WTC11 (cell line): Measurements from ENCODE around the gene ANKRD33B. TPM values are rescaled to one million over a fixed set of nuclear protein-coding genes. Genes with fewer than 3 reads are reported as not detected.

Experiments
- ATAC-seq: fragments of 200-7000 bp; cut with Tn5 transposase; 2 replicates; pipeline ENCODE4 v1.10.0; 2021; ENCODE audit warnings: mild to moderate bottlenecking, moderate library complexity
- CTCF ChIA-PET: fragments of 300-600 bp; sonication (Branson Sonifier 250); formaldehyde crosslinking; loops from one replicate; lab custom pipeline; 2021; ENCODE audit warnings: antibody characterized with exemption; lab: Charles Lee
- POLR2A ChIA-PET: fragments of 350-600 bp; sonication (Branson Sonifier 250); formaldehyde crosslinking; loops from one replicate; lab custom pipeline; 2021; ENCODE audit warnings: antibody characterized with exemption; lab: Charles Lee
- DNase-seq: peaks from one replicate; pipeline ENCODE4 v3.0.0; 2021; ENCODE audit warnings: low spot score
- H3K27ac Mint-ChIP-seq: 2 replicates; pipeline ENCODE4 v1.8.0; 2021; ENCODE audit warnings: mixed read lengths
- H3K27me3 Mint-ChIP-seq: 2 replicates; pipeline ENCODE4 v1.8.0; 2021; ENCODE audit warnings: low read depth, mild to moderate bottlenecking, moderate library complexity, mixed read lengths
- H3K36me3 Mint-ChIP-seq: 2 replicates; pipeline ENCODE4 v1.8.0; 2021; ENCODE audit warnings: mixed read lengths
- H3K4me1 Mint-ChIP-seq: 2 replicates; pipeline ENCODE4 v1.8.0; 2022; ENCODE audit warnings: mixed read lengths
- H3K4me3 Mint-ChIP-seq: 2 replicates; pipeline ENCODE4 v1.8.0; 2021; ENCODE audit warnings: mild to moderate bottlenecking, moderate library complexity, mixed read lengths
- H3K9me3 Mint-ChIP-seq: 2 replicates; pipeline ENCODE4 v1.8.0; 2021; ENCODE audit warnings: mixed read lengths
- ARID4B ChIP-seq: sonication (generic); formaldehyde crosslinking; IDR thresholded peaks from 2 replicates; pipeline ENCODE4 v1.8.0; 2023; ENCODE audit warnings: missing genetic modification reagents, mild to moderate bottlenecking, borderline replicate concordance
- CREM ChIP-seq: sonication (generic); formaldehyde crosslinking; IDR thresholded peaks from 2 replicates; pipeline ENCODE4 v1.8.1; 2022; ENCODE audit warnings: mild to moderate bottlenecking, missing genetic modification reagents, moderate library complexity
- EMX1 ChIP-seq: fragments of 250-450 bp; sonication (Bioruptor Pico); IDR thresholded peaks from 2 replicates; pipeline ENCODE4 v1.8.0; 2021; ENCODE audit warnings: mild to moderate bottlenecking
- GABPB1 ChIP-seq: sonication (generic); formaldehyde crosslinking; IDR thresholded peaks from 2 replicates; pipeline ENCODE4 v1.8.1; 2023; ENCODE audit warnings: mild to moderate bottlenecking, missing genetic modification reagents
- HMGA2 ChIP-seq: fragments of 250-450 bp; sonication (Bioruptor Pico); IDR thresholded peaks from 2 replicates; pipeline ENCODE4 v1.4.0; 2021; ENCODE audit warnings: mild to moderate bottlenecking, moderate library complexity
- IRF1 ChIP-seq: sonication (generic); formaldehyde crosslinking; IDR thresholded peaks from 2 replicates; pipeline ENCODE4 v1.8.0; 2023; ENCODE audit warnings: missing genetic modification reagents
- JAZF1 ChIP-seq: fragments of 250-450 bp; sonication (Bioruptor Pico); IDR thresholded peaks from 2 replicates; pipeline ENCODE4 v1.9.0; 2021; ENCODE audit warnings: moderate library complexity, mild to moderate bottlenecking, inconsistent platforms
- KAT7 ChIP-seq: sonication (generic); formaldehyde crosslinking; IDR thresholded peaks from 2 replicates; pipeline ENCODE4 v1.8.1; 2023; ENCODE audit warnings: missing genetic modification reagents, mild to moderate bottlenecking, borderline replicate concordance
- NFE2L1 ChIP-seq: sonication (generic); formaldehyde crosslinking; IDR thresholded peaks from 2 replicates; pipeline ENCODE4 v1.8.1; 2023; ENCODE audit warnings: missing genetic modification reagents
- USF2 ChIP-seq: sonication (generic); formaldehyde crosslinking; IDR thresholded peaks from 2 replicates; pipeline ENCODE4 v1.8.1; 2023; ENCODE audit warnings: mild to moderate bottlenecking, missing genetic modification reagents, moderate library complexity
- ZNF317 ChIP-seq: sonication (generic); formaldehyde crosslinking; IDR thresholded peaks from 2 replicates; pipeline ENCODE4 v1.8.1; 2023; ENCODE audit warnings: low read depth, mild to moderate bottlenecking, moderate library complexity, missing genetic modification reagents, borderline replicate concordance
- ZNF416 ChIP-seq: fragments of 250-450 bp; sonication (Bioruptor Pico); IDR thresholded peaks from 2 replicates; pipeline ENCODE4 v1.9.0; 2021; ENCODE audit warnings: mild to moderate bottlenecking, inconsistent platforms
- ZNF423 ChIP-seq: fragments of 250-450 bp; sonication (Bioruptor Pico); IDR thresholded peaks from 2 replicates; pipeline ENCODE4 v2.1.2; 2022; ENCODE audit warnings: mild to moderate bottlenecking, moderate library complexity
- total RNA-seq: library from RNA; stranded (reverse); gene quantifications from 3 replicates; pipeline ENCODE4 v1.2.3, GENCODE V29; 2021
- TF ChIP-seq, protein P1 (sequence below): sonication (generic); formaldehyde crosslinking; IDR thresholded peaks from 2 replicates; pipeline ENCODE4 v1.8.0; 2022; ENCODE audit warnings: mild to moderate bottlenecking, missing genetic modification reagents
- TF ChIP-seq, protein P2 (sequence below): fragments of 250-450 bp; sonication (Bioruptor Pico); IDR thresholded peaks from 2 replicates; pipeline ENCODE4 v1.8.0; 2021; ENCODE audit warnings: mild to moderate bottlenecking
- TF ChIP-seq, protein P3 (sequence below): sonication (generic); formaldehyde crosslinking; IDR thresholded peaks from 2 replicates; pipeline ENCODE4 v1.8.0; 2022; ENCODE audit warnings: mild to moderate bottlenecking, missing genetic modification reagents
- TF ChIP-seq, protein P4 (sequence below): sonication (generic); formaldehyde crosslinking; IDR thresholded peaks from 2 replicates; pipeline ENCODE4 v1.8.0; 2023; ENCODE audit warnings: mild to moderate bottlenecking, missing genetic modification reagents
- TF ChIP-seq, protein P5 (sequence below): sonication (generic); formaldehyde crosslinking; IDR thresholded peaks from 2 replicates; pipeline ENCODE4 v1.8.1; 2022; ENCODE audit warnings: low read depth, missing genetic modification reagents, borderline replicate concordance

The ANKRD33B gene
- total RNA-seq, 1 experiment from 2014 or later = 9.2 TPM

DNA sequence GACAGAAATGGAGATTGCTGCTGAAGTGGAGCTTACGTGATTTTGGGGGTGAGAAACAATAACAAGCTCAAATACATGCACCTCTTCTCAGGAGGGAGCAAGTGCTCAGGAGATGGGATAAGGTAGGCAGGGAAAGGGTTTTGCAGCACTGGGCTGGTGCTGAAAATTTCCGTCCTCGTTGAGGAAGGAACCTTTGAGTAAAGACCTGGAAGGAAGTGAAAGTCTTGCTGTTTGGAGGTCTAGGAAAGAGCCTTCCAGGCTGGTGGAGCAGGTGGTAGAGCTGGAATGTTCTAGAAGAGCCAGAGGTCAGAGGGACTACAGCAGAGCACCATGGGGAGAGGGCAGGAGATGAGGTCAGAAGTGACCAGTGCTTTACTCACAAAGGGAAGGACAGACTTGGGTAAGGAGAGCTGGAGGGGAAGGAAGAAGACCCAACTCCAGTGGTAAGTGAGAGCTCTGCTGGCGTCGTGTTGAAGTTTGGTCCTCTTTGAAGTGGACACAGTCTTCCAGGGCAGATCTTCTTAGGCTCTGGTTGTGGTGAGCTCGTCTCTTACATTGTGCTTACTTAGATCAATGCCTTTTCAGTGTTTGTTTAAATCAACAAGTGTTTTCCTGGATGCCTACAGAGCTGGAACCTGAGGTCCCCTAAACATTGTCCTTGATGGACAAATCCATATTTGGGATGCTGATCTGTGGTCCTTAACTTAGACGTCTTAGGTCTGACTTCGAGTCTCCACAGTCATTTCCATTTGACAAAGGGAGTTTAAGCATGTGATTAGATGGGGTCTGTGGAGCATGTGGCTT lies 21.0 kb downstream of the ANKRD33B start (continued):
- TF ChIP-seq ARID4B (CRISPR knock-in tag) (no peak), KAT7 (no peak)
- TF ChIP-seq, protein P1, sequence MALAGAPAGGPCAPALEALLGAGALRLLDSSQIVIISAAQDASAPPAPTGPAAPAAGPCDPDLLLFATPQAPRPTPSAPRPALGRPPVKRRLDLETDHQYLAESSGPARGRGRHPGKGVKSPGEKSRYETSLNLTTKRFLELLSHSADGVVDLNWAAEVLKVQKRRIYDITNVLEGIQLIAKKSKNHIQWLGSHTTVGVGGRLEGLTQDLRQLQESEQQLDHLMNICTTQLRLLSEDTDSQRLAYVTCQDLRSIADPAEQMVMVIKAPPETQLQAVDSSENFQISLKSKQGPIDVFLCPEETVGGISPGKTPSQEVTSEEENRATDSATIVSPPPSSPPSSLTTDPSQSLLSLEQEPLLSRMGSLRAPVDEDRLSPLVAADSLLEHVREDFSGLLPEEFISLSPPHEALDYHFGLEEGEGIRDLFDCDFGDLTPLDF (CRISPR knock-in tag) = no peak

- Mint-ChIP-seq H3K36me3 (no peaks in the 10 kb centered on the region), H3K27me3 (no peaks in the 10 kb centered on the region; the same call in 1 of the 2 replicates), H3K4me1 (peaks cover 45% of the 10 kb centered on the region), H3K9me3 (peaks cover 5% of the 10 kb centered on the region), H3K27ac (no peak overlapping the region), H3K4me3 (no peak overlapping the region)
- peak; percentile 16; the same call in 1 of the 2 replicates for TF ChIP-seq ZNF423
- TF ChIP-seq, protein P2, sequence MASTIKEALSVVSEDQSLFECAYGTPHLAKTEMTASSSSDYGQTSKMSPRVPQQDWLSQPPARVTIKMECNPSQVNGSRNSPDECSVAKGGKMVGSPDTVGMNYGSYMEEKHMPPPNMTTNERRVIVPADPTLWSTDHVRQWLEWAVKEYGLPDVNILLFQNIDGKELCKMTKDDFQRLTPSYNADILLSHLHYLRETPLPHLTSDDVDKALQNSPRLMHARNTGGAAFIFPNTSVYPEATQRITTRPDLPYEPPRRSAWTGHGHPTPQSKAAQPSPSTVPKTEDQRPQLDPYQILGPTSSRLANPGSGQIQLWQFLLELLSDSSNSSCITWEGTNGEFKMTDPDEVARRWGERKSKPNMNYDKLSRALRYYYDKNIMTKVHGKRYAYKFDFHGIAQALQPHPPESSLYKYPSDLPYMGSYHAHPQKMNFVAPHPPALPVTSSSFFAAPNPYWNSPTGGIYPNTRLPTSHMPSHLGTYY = no peak
- ChIA-PET POLR2A (no interaction called here), CTCF (interaction anchor here (0.9 kb wide), 1 partner anchor 302 kb away, joined by 3 read pairs; no protein-coding TSS in a partner anchor)
- DNase-seq (peak; percentile 7), ATAC-seq (no peak)
Measured at GRCh38 chr5:10585518-10585915, 21.6 kb downstream of the ANKRD33B start.

DNA sequence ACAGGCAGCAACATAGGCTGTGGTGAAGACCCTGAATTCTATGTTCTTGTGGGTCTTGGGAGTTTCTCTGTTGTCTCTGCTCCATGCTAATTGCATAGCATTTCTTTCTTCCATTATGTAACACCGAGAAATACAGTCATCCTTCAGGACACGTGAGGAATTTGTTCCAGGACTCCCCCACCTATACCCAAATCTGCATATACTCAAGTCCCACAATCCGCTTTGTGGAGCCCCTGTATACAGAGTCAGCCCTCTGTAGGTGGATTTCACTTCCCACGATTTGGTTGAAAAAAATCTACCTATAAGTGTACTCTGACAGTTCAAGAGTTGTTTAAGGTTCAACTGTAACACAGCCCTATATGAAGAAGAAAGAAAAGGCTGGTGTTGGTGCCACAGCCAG lies 22.1 kb downstream of the ANKRD33B start:
- ChIA-PET CTCF (no interaction called here), POLR2A (no interaction called here)
- no peak for TF ChIP-seq CREM
- TF ChIP-seq, protein P3, sequence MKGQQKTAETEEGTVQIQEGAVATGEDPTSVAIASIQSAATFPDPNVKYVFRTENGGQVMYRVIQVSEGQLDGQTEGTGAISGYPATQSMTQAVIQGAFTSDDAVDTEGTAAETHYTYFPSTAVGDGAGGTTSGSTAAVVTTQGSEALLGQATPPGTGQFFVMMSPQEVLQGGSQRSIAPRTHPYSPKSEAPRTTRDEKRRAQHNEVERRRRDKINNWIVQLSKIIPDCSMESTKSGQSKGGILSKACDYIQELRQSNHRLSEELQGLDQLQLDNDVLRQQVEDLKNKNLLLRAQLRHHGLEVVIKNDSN = no peak
- TF ChIP-seq GABPB1 (CRISPR knock-in tag) = no peak
- TF ChIP-seq JAZF1 (CRISPR knock-in tag) = no peak
- TF ChIP-seq, protein P4, sequence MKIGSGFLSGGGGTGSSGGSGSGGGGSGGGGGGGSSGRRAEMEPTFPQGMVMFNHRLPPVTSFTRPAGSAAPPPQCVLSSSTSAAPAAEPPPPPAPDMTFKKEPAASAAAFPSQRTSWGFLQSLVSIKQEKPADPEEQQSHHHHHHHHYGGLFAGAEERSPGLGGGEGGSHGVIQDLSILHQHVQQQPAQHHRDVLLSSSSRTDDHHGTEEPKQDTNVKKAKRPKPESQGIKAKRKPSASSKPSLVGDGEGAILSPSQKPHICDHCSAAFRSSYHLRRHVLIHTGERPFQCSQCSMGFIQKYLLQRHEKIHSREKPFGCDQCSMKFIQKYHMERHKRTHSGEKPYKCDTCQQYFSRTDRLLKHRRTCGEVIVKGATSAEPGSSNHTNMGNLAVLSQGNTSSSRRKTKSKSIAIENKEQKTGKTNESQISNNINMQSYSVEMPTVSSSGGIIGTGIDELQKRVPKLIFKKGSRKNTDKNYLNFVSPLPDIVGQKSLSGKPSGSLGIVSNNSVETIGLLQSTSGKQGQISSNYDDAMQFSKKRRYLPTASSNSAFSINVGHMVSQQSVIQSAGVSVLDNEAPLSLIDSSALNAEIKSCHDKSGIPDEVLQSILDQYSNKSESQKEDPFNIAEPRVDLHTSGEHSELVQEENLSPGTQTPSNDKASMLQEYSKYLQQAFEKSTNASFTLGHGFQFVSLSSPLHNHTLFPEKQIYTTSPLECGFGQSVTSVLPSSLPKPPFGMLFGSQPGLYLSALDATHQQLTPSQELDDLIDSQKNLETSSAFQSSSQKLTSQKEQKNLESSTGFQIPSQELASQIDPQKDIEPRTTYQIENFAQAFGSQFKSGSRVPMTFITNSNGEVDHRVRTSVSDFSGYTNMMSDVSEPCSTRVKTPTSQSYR (CRISPR knock-in tag) = no peak
- TF ChIP-seq, protein P5, sequence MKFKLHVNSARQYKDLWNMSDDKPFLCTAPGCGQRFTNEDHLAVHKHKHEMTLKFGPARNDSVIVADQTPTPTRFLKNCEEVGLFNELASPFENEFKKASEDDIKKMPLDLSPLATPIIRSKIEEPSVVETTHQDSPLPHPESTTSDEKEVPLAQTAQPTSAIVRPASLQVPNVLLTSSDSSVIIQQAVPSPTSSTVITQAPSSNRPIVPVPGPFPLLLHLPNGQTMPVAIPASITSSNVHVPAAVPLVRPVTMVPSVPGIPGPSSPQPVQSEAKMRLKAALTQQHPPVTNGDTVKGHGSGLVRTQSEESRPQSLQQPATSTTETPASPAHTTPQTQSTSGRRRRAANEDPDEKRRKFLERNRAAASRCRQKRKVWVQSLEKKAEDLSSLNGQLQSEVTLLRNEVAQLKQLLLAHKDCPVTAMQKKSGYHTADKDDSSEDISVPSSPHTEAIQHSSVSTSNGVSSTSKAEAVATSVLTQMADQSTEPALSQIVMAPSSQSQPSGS = no peak
- TF ChIP-seq HMGA2 (CRISPR knock-in tag) = no peak
- no peak for TF ChIP-seq IRF1 (CRISPR knock-in tag)
- no peak for TF ChIP-seq NFE2L1 (CRISPR knock-in tag)
- TF ChIP-seq USF2 = no peak
- TF ChIP-seq ZNF317 (CRISPR knock-in tag) = no peak
- no peak for TF ChIP-seq ZNF416 (CRISPR knock-in tag)
- TF ChIP-seq EMX1 = no peak
- Mint-ChIP-seq H3K27ac (no peak overlapping the region), H3K9me3 (peaks cover 5% of the 10 kb centered on the region), H3K27me3 (no peaks in the 10 kb centered on the region; the same call in 1 of the 2 replicates), H3K4me3 (no peak overlapping the region), H3K36me3 (no peaks in the 10 kb centered on the region), H3K4me1 (peaks cover 50% of the 10 kb centered on the region)
- no peak for DNase-seq
- ATAC-seq = no peak
